LNCAP (cell line): Measurements from ENCODE around the gene ATP10D.

Source experiments
- CTCF ChIP-seq: fragments of 450-650 bp; IDR thresholded peaks from 2 replicates; pipeline ENCODE4 v1.5.1; 2017; ENCODE audit warnings: mild to moderate bottlenecking

The ATP10D gene

GRCh38 chr4:47561331-47561730, 76.3 kb downstream of the ATP10D start:
- TF ChIP-seq CTCF = no peak

- no peak for TF ChIP-seq CTCF
Measured at GRCh38 chr4:47562297-47562696, 77.2 kb downstream of the ATP10D start.

GRCh38 chr4:47566566-47566965, 81.5 kb downstream of the ATP10D start:
- TF ChIP-seq CTCF = no peak

- TF ChIP-seq CTCF = no peak
Measured at GRCh38 chr4:47566969-47567368, 81.9 kb downstream of the ATP10D start.

GRCh38 chr4:47567511-47567910, 82.4 kb downstream of the ATP10D start:
- no peak for TF ChIP-seq CTCF

- no peak for TF ChIP-seq CTCF
Measured at GRCh38 chr4:47570816-47571215, 85.7 kb downstream of the ATP10D start.

GRCh38 chr4:47572981-47573380, 87.9 kb downstream of the ATP10D start:
- no peak for TF ChIP-seq CTCF

GRCh38 chr4:47577779-47578553, 92.9 kb downstream of the ATP10D start:
- no peak for TF ChIP-seq CTCF
